BJ (cell line): ENCODE results near the gene FOXK2. TPM values are rescaled to one million over a fixed set of nuclear protein-coding genes. Genes with fewer than 3 reads are reported as not detected.

ENCODE experiments used
- CTCF ChIA-PET: fragments of 350-600 bp; formaldehyde crosslinking; extraction: SDS; loops from one replicate; lab custom pipeline; 2021; ENCODE audit warnings: antibody characterized with exemption, inconsistent platforms; lab: Yijun Ruan, JAX
- POLR2A ChIA-PET: fragments of 300-600 bp; sonication (Branson Sonifier 250); formaldehyde crosslinking; extraction: SDS; loops from one replicate; lab custom pipeline; 2021; ENCODE audit warnings: antibody characterized with exemption; lab: Charles Lee
- DNase-seq: peaks from one replicate; pipeline ENCODE4 v3.0.0-alpha.2; 2011; ENCODE audit warnings: low read depth
- H3K27me3 ChIP-seq: 2 replicates; pipeline ENCODE4 v1.6.0; 2011; ENCODE audit warnings: low read length; ENCODE audit not compliant: control insufficient read depth, insufficient read depth
- H3K36me3 ChIP-seq: 2 replicates; pipeline ENCODE4 v1.5.1; 2011; ENCODE audit warnings: low read length; ENCODE audit not compliant: control insufficient read depth, insufficient read depth
- H3K4me3 ChIP-seq: 2 replicates; pipeline ENCODE4 v1.5.1; 2011; ENCODE audit warnings: low read depth, mild to moderate bottlenecking, control low read depth, low read length
- polyA plus RNA-seq: library from polyadenylated mRNA; depleted of rRNA; stranded (reverse); fragments of >200 nt; gene quantifications from 2 replicates; pipeline ENCODE4 v1.2.3, GENCODE V29; 2011
- TF ChIP-seq, protein P1 (sequence below): IDR thresholded peaks from 2 replicates; pipeline ENCODE4 v1.5.1; 2011; ENCODE audit warnings: low read depth, mild to moderate bottlenecking, control low read depth, inconsistent platforms, low read length, moderate library complexity; ENCODE audit not compliant: insufficient read depth

Gene FOXK2
- polyA plus RNA-seq, 1 experiment: 19.2 TPM

DNA sequence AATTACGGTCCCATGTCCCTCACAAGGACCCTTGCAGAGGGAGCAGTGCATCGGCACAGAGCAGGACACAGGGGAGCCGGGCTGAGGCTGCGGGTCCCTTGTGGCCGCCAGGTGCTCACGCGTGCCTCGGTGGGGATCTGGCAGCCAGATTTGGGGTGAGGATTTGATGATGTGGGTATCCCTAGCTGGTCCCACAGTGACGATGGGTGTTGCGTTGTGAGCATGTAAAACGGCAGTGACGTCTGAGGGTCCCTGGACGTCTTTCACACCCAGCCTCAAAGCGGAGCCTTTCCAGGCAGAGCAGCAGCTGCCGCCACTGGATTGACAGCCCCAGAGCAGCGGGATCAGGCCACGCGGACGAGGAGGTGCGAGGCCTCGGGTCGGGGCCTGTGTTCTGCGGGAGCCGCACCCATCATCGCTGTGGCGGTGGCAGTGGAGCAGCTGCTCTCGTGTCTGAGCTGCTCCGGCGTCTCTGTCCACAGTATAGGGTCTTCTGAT lies 74.1 kb downstream of the FOXK2 start:
- no peaks in the 10 kb centered on the region for H3K27me3 ChIP-seq
- ChIA-PET CTCF (no interaction called here), POLR2A (no interaction called here)
- peaks cover 17% of the 10 kb centered on the region for H3K36me3 ChIP-seq
- peak overlapping the region; percentile 63 for H3K4me3 ChIP-seq
- TF ChIP-seq, protein P1, sequence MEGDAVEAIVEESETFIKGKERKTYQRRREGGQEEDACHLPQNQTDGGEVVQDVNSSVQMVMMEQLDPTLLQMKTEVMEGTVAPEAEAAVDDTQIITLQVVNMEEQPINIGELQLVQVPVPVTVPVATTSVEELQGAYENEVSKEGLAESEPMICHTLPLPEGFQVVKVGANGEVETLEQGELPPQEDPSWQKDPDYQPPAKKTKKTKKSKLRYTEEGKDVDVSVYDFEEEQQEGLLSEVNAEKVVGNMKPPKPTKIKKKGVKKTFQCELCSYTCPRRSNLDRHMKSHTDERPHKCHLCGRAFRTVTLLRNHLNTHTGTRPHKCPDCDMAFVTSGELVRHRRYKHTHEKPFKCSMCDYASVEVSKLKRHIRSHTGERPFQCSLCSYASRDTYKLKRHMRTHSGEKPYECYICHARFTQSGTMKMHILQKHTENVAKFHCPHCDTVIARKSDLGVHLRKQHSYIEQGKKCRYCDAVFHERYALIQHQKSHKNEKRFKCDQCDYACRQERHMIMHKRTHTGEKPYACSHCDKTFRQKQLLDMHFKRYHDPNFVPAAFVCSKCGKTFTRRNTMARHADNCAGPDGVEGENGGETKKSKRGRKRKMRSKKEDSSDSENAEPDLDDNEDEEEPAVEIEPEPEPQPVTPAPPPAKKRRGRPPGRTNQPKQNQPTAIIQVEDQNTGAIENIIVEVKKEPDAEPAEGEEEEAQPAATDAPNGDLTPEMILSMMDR: no peak
- DNase-seq: no peak

DNA sequence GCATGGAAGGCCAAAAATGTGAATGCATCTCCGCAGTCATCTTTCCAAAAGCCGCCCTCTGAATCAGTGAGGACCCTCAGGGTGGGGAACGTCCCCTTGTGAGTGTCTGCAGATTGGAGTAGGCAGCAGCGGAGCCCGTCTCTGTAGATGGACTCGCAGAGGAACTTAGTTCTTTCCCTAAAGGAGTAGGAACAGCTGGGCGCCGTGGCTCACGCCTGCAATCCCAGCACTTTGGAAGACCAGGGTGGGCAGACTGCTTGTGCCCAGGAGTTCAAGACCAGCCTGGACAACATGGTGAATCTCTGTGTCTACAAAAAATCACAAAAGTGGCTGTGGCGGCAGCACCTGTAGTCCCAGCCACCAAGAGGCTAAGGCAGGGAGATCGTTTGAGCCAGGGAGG lies 75.0 kb downstream of the FOXK2 start:
- CTCF ChIA-PET: no interaction called here
- no peaks in the 10 kb centered on the region for H3K27me3 ChIP-seq
- TF ChIP-seq, protein P1: no peak
- POLR2A ChIA-PET: no interaction called here
- H3K36me3 ChIP-seq: peaks cover 17% of the 10 kb centered on the region
- DNase-seq: no peak
- H3K4me3 ChIP-seq: no peak overlapping the region

- no peak for DNase-seq
- Histone ChIP-seq H3K36me3 (peaks cover 20% of the 10 kb centered on the region), H3K27me3 (no peaks in the 10 kb centered on the region), H3K4me3 (no peak overlapping the region)
- ChIA-PET CTCF (interaction anchor here (1.1 kb wide), 1 partner anchor 16 kb away, joined by 3 read pairs; no protein-coding TSS in a partner anchor), POLR2A (no interaction called here)
- TF ChIP-seq, protein P1: no peak
These were observed 76.4 kb downstream of the FOXK2 start for GRCh38 chr17:82595893-82596292.

DNA sequence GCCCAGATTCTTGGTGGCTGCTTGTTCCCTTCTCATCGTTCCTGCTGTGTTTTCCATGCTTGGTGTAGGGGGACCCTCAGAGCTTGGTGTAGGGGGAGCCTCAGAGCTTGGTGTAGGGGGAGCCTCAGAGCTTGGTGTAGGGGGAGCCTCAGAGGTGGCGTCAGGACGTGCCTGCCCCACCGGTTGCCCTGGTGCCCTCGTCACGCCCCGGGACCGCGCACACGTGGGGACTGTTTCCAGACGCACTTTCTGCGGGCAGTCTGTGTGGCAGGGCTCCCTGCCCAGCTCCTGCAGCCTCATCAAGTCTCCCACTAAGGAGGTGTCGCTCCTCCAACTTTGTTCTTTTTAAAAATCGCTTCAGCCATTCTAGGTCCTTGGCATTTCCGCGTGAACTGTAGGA lies 76.8 kb downstream of the FOXK2 start:
- no peak for DNase-seq
- TF ChIP-seq, protein P1: no peak
- Histone ChIP-seq H3K27me3 (no peaks in the 10 kb centered on the region), H3K36me3 (peaks cover 23% of the 10 kb centered on the region), H3K4me3 (no peak overlapping the region)
- POLR2A ChIA-PET: no interaction called here
- CTCF ChIA-PET: interaction anchor here (1.1 kb wide), 1 partner anchor 17 kb away, joined by 3 read pairs; no protein-coding TSS in a partner anchor

DNA sequence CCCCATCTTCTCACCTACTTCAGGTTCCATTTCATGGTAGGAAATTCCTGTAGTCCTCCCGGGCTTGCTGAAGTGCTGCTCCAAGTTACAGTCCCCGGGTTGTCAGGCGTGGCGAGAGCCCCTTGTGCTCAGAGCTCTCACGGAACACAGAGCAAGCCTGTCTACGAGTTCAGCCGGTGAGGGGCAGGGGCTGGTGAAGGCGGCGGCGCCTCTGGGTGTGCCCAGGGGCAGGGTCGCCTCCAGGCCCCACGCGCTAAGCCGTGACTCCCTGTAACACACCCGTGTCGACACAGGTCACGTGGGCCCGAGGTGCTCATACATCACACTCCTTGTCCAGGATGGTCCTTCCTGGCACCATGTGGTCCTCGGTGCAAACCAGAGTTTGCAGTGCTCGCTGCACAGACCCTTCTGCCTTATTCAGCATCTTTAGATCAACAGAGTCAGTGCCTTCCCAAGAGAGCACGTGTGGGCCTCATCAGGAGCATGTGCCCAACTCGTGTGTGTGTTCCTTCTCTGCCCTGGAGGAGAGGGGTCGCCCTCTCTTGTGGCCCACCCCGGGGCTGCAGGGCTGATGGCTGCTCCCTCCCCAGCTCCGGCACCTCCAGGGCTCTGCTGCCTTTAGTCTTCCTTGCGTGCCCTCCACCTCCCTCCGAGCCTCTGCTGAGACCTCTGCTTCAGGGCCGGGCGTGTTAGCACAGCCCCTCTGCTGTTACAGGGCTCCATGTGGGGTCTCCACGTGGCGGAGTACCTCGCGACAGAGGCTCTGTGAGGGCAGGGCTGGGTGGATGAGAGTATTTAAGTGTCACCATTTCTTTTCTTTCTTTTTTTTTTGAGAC lies 77.5 kb downstream of the FOXK2 start:
- ChIA-PET POLR2A (no interaction called here), CTCF (no interaction called here)
- no peak overlapping the region for H3K4me3 ChIP-seq
- no peak for DNase-seq
- H3K27me3 ChIP-seq: no peaks in the 10 kb centered on the region
- TF ChIP-seq, protein P1: no peak
- peaks cover 28% of the 10 kb centered on the region for H3K36me3 ChIP-seq
